IgD-negative memory B cell (primary cell): ENCODE results near the gene VPS37B. TPM values are rescaled to one million over a fixed set of nuclear protein-coding genes. Genes with fewer than 3 reads are reported as not detected.

ENCODE experiments used
- H3K27ac Mint-ChIP-seq, 3 donors: one replicate each; pipeline ENCODE4 v1.8.0; 2020 to 2022; ENCODE audit warnings: mild to moderate bottlenecking in 3 of 3, mixed read lengths in 3 of 3, moderate library complexity in 1 of 3
- H3K27me3 Mint-ChIP-seq: one replicate; pipeline ENCODE4 v1.8.0; 2021; ENCODE audit warnings: mixed read lengths
- H3K36me3 Mint-ChIP-seq: one replicate; pipeline ENCODE4 v1.8.0; 2020; ENCODE audit warnings: mild to moderate bottlenecking, mixed read lengths
- H3K4me1 Mint-ChIP-seq, 3 donors: one replicate each; pipeline ENCODE4 v1.8.0; 2020 to 2022; ENCODE audit warnings: mixed read lengths in 3 of 3, mild to moderate bottlenecking in 1 of 3
- H3K4me3 Mint-ChIP-seq, 4 donors: one replicate each; pipeline ENCODE4 v1.8.0; 2020 to 2022; ENCODE audit warnings: mild to moderate bottlenecking in 4 of 4, mixed read lengths in 4 of 4, moderate library complexity in 3 of 4
- H3K9me3 Mint-ChIP-seq, 3 donors: one replicate each; pipeline ENCODE4 v1.8.0; 2020 to 2021; ENCODE audit warnings: mixed read lengths in 3 of 3, mild to moderate bottlenecking in 1 of 3
- polyA plus RNA-seq: library from polyadenylated mRNA; unstranded; fragments of 300-500 nt; fragmentation: Illumina TruSeq; gene quantifications from one replicate; pipeline ENCODE4 v1.2.3, GENCODE V29; 2021

VPS37B gene
- polyA plus RNA-seq, 1 donor from 2014 or later, result 48.1 TPM

DNA sequence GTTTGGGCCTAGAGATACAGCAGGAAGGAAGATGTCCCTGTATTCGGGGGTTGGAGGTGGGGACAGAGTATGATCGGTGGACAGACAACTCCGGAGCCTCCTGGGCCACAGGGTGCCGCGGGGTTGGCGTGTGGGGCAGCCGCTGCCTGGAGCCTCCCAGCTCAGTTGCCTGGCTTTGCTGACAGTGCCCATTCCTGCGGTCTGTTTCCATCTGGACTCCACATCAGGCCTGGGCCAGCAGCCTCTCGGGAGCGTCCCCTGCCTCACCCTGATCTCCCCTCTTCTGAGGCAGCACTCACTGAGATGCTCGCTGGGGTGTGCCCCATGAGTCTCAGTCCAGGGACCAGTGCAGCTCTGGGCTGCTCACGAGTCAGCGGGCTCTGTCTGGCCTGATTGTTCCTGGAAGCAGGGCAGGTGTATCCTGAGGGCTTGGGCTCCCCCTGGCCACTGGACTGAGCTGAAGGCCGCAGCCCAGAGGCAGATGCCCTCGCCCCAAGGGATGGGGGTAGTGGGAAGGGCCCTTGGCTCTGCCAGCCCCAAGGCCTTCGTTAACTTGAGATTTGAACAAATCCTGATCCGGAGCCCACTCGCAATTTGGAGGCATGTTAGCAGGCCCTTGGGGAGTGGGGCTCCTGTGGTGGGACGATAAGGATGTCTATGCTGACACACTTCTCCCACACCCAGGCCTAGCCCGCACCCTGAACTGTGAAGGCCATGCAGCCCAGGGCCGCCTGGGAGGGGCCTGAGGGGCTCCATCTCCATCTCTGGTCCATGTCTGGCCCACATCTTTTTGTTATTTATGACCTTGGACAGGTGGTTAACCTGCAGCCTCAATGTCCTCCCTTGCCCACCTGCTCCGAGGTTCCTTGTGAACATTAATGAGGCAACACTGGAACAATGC, 53.2 kb downstream of the VPS37B start:
- H3K4me1 Mint-ChIP-seq, result peaks cover 25 to 49% (median 33%) of the 10 kb centered on the region in 3 donors

DNA sequence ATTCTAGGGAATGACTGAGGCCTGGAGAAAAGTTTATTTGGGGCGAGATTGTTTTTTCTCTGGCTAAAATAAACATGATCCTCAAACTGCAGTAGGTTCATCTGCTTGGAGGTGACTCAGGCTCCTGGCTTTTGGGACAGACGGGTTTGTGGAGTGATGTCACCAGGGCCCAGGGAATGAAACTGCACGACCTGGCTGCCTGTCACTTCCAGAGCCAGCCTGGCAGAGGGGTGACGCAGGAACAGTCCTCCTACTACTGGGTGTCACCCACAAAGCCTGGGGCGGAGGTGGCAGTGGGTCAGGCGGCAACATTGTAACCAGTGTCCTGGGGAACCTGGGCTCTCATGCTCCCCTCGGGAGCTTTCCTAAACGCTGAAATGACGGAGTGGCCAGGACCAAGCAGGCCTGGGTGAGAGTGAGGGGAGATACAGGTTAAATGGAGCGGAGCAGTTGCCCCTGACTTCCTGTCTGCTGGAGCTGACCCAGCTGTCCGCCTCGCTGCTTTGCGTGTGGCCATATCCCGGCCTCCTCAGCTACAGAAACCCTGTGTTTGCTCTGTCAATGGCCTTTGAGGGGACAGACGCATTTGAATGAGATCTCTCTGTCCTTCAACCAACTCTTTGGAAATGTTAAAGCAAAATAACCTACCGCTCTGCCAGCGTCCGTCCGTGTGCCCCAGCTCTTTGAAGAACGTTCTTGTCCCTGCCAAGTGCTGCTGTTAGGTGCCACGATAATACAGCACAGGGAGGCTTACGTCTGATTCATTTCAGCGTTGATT, 54.2 kb downstream of the VPS37B start:
- H3K27ac Mint-ChIP-seq, result peak overlapping the region in 1 of 3 donors; percentile 83
- H3K36me3 Mint-ChIP-seq, result no peaks in the 10 kb centered on the region
- H3K9me3 Mint-ChIP-seq, result no peaks in the 10 kb centered on the region
- peaks cover 1% of the 10 kb centered on the region for H3K27me3 Mint-ChIP-seq
- peaks cover 34 to 57% (median 44%) of the 10 kb centered on the region in 3 donors for H3K4me1 Mint-ChIP-seq
- H3K4me3 Mint-ChIP-seq, result peak overlapping the region in 3 of 4 donors; percentile 41 to 85 (median 65)

More for the DNA sequence above, 53.2 kb downstream of the VPS37B start:
- H3K27ac Mint-ChIP-seq, result no peak overlapping the region
- no peak overlapping the region for H3K4me3 Mint-ChIP-seq
- no peaks in the 10 kb centered on the region for H3K9me3 Mint-ChIP-seq
- peaks cover 1% of the 10 kb centered on the region for H3K27me3 Mint-ChIP-seq
- H3K36me3 Mint-ChIP-seq, result no peaks in the 10 kb centered on the region

DNA sequence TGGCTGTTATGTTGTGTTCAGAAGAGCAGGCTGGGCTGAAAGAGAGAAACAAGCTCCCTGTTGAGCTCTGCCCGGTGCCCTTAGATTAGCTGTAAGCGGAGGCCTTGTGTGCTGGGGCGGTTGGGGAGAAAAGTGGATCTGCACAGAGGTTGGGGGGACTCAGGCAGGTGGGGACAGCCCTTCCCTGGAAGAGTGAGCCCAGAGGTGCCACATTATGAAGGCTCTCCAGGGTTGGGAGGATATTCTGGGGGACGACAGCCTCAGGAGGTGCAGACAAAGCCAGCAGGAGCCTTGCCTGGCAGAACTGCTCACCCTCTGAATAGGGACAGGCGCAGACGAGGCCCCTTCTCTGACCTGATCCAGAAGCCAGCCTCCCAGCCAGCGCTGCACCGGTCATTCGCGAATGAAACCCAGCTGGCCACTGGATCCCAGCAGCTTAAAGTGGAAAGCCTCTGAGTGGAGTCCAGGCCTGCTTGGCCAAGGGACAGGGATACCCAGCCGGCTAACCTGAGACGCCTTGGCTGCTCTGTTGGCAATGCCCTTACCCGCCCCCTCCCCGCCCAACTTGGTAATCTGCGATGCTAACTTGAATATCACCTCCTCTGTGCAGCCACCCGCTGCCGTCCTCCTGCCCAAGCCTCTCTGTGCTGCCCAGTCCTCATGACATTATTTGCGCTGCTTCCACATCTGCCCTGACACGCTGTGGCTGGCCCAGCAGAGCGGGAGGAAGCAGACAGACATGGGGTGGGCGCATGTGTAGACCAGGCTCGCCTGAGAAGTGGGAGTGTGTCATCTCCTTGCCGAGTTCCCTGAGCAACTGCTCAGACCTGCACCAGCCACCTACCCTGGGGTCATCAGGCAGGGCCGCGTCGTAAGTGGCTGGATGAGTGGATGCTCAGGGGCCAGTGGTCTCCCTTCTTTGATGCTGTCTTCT, 55.1 kb downstream of the VPS37B start:
- Mint-ChIP-seq H3K36me3 (no peaks in the 10 kb centered on the region), H3K27ac (peak overlapping the region in 1 of 3 donors; percentile 64), H3K27me3 (peaks cover 1% of the 10 kb centered on the region), H3K4me1 (peaks cover 40 to 63% (median 47%) of the 10 kb centered on the region in 3 donors), H3K9me3 (no peaks in the 10 kb centered on the region), H3K4me3 (peak overlapping the region in 3 of 4 donors; percentile 49 to 85 (median 74))

DNA sequence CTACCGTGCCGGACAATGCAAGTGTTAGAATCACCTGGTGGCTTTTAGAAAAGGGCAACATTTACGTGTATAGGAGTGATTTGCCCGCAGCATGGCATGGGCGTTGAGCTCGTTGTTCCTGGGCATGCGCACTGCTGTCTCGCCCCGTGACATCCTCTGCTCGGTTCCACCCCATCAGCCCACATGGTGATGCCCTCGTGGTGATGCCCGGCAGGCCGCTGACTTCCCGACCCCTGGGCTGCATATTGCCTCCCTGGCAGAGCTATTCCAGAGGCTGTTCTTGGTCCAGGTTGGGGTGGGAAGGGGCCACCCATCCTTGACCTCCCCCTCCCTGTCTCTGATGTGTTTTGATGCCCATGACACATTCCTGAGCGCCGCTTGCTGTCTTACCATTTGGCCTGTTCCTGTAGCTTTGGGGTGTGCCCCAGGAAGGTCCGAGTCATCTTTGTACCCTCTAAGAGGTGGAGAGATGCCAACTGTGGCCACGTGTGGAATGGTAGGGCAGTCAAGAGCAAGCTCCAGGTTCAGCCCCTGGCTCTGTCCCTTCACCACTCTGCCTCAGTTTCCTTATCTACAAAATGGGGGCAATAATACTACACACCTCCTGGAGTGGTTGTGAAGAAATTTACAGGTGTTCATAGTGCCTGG, 55.9 kb downstream of the VPS37B start:
- no peaks in the 10 kb centered on the region for H3K36me3 Mint-ChIP-seq
- H3K27ac Mint-ChIP-seq, result peak overlapping the region in 2 of 3 donors; percentile 16 to 64
- no peaks in the 10 kb centered on the region for H3K9me3 Mint-ChIP-seq
- peaks cover 1% of the 10 kb centered on the region for H3K27me3 Mint-ChIP-seq
- peaks cover 40 to 63% (median 47%) of the 10 kb centered on the region in 3 donors for H3K4me1 Mint-ChIP-seq
- H3K4me3 Mint-ChIP-seq, result peak overlapping the region in 3 of 4 donors; percentile 49 to 74 (median 49)

DNA sequence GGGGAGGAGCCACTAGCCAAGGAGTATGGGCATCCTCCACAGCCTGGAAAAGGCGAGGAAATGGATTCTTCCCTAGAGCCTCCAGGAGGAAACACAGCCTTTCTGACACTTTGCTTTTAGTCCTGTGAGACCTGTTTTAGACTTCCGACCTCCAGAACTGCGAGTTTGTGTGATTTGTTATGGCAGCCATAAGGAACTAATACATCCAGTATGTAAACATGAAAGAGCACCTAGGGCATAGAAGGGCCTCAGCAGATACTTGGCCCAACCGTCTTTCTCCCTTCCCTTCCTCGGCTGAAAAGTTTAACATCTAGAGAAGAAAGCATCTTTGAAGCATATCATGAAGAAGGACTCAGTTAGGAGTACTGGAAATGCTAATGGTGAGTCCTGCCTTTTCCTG, 57.1 kb downstream of the VPS37B start:
- Mint-ChIP-seq H3K27ac (peak overlapping the region in 2 of 3 donors; percentile 67 to 97), H3K9me3 (no peaks in the 10 kb centered on the region), H3K36me3 (no peaks in the 10 kb centered on the region), H3K27me3 (peaks cover 3% of the 10 kb centered on the region), H3K4me1 (peaks cover 44 to 63% (median 54%) of the 10 kb centered on the region in 3 donors), H3K4me3 (peak overlapping the region in 3 of 4 donors; percentile 84 to 99 (median 96))

DNA sequence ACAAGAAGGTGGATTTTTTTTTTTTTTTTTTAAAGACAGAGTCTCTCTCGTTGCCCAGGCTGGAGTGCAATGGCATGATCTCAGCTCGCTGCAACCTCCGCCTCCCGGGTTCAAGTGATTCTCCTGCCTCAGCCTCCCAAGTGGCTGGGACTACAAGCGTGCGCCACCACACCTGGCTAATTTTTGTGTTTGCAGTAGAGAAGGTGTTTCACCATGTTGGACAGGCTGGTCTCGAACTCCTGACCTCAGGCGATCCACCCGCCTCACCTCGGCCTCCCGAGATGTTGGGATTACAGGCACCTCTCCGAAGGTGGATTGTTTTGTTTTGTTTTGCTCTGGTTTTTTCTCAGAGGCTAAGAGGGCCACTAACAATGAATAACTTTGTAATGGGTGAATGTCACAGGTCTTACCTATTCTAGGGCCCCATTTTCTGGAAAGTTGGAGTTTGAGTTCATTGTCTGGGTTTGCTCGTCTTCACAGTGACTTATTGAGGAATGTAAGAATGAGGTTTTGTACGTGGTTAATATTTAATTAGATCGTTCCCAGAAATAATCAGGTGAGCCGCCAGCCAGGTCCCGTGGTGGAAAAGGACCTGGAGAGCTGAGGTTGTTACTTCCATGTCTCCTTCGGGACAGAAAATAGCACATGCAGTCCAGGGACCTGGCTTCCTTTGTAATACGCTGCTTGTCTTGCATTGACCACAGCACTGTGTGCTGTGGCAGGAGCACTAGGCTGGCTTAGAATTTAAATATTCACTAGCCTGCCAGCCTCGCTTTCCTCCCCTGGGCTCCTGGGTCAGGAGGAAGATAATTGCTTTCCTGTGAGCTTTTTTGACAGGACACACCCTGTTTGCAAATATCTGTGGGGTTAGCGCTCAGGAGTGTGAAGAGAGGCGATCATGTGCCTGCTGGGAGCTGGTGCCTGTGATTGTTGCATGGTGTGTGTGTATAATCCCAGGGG, 58.3 kb downstream of the VPS37B start:
- peak overlapping the region; percentile 96 to 99 (median 97) for H3K27ac Mint-ChIP-seq
- H3K27me3 Mint-ChIP-seq, result peaks cover 3% of the 10 kb centered on the region
- H3K4me3 Mint-ChIP-seq, result peak overlapping the region; percentile 96 to 99 (median 98)
- H3K4me1 Mint-ChIP-seq, result peaks cover 47 to 61% (median 54%) of the 10 kb centered on the region in 3 donors
- H3K9me3 Mint-ChIP-seq, result no peaks in the 10 kb centered on the region
- H3K36me3 Mint-ChIP-seq, result no peaks in the 10 kb centered on the region

DNA sequence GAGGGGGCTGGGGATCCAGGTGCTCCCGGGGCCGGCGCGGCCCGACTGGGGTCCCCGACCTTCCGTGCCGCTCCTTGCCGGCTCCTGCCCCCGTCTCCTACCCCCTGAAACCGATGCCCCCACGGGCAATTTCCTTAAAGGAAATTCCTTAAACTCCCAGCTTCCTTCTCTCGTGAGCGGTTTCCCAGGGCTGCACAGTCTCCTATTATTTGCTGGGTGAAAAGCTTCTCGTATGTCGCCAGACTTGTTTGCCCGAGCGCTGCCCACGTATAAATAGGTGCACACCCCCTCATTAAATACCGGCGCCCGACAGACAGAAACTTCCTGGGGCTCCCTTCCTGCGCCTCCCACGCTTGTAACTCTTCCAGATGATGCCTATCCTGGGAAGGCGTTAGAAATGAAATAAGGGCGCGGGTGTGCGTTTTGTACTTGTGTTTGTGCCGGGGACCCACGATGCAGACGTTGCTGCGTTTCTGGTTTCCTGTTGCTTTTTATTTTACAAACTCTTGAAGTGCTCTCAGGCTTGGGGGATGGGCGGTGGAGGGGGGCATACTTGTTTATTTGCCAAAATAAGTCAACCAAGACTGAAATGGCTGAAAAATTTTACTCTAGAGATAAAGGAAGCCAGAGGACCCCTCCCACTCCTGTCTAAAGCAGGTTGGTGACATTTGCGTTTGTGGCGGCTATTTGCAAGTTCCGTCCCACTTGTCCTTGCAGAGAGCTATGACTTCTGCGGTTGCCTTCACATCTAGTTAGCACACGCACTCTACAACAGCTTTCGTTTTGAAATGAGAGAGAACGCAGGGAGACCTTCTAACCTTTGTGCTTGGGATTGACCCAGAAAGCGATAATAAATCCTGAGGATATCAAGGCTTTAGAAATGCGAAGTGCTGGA, 59.6 kb downstream of the VPS37B start:
- Mint-ChIP-seq H3K36me3 (no peaks in the 10 kb centered on the region), H3K4me3 (peak overlapping the region; percentile 96 to 99 (median 98)), H3K27me3 (peaks cover 3% of the 10 kb centered on the region), H3K9me3 (no peaks in the 10 kb centered on the region), H3K27ac (peak overlapping the region; percentile 96 to 99 (median 97)), H3K4me1 (peaks cover 41 to 48% (median 45%) of the 10 kb centered on the region in 3 donors)

DNA sequence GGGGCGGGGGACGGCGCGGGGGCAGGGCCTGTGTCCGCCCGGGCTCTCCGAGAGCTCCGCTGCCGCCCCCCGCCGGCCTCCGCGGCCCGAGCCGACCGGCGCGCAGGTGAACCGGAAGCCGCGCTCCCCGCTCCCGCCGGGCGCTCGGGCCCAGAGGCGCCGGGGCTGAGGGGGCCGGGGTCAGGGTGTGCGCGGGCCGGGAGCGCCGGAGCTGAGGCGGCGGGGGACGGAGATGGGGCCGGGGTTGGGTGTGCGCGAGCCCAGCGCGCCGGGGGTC, 60.2 kb downstream of the VPS37B start:
- peak overlapping the region in 3 of 4 donors; percentile 96 to 99 (median 98) for H3K4me3 Mint-ChIP-seq
- H3K27ac Mint-ChIP-seq, result peak overlapping the region in 2 of 3 donors; percentile 96 to 97
- H3K27me3 Mint-ChIP-seq, result peaks cover 3% of the 10 kb centered on the region
- no peaks in the 10 kb centered on the region for H3K9me3 Mint-ChIP-seq
- no peaks in the 10 kb centered on the region for H3K36me3 Mint-ChIP-seq
- peaks cover 41 to 46% (median 45%) of the 10 kb centered on the region in 3 donors for H3K4me1 Mint-ChIP-seq

DNA sequence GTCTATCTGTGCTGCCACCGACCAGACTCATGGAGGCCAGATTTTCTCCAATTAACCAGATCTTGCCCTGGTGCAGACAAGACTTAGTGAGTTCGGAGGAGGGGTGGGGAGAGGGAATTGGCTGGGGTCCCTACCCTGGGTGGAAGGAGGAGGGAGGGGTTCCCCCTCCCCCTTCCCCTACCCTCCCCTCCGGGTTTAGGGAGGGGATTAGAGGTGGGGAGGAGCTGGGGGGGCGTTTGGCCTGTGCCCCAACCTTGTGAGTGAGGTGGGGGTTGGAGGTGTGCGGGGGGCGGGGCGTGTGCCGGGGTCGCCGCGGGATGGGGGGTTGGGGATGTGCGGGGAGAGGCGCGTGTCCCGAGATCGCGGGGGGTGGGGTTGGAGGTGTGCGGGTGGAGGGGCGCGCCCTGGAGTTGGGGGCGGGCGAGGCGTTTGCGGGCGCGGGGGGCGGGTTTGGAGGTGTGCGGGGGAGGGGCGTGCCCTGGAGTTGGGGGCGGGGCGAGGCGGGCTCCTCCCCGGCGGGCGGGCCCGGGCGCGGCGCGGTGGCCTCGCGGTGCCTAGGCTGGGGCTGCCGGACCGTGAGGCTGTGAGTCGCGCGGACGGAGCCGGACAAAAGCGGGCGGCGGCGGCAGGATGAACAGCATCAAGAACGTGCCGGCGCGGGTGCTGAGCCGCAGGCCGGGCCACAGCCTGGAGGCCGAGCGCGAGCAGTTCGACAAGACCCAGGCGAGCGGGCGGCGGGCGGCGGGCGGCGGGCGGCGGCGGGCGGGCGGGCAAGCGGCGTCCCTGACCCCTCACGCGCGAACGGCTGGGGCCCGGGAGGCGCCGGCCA, 60.8 kb downstream of the VPS37B start, which contains the start of gene HIP1R:
Gene HIP1R, plus strand, starts transcription at position 537 of the 829 bp plus-strand sequence. Its CDS starts 94 bp downstream, at position 631.
- H3K4me1 Mint-ChIP-seq, result peaks cover 40 to 41% (median 41%) of the 10 kb centered on the region in 3 donors
- H3K27ac Mint-ChIP-seq, result peak within 1 kb of the TSS; percentile 96 to 99 (median 98)
- H3K9me3 Mint-ChIP-seq, result no peaks in the 10 kb centered on the region
- peaks cover 3% of the 10 kb centered on the region for H3K27me3 Mint-ChIP-seq
- H3K4me3 Mint-ChIP-seq, result peak within 1 kb of the TSS; percentile 98 to 99 (median 98)
- no peaks in the 10 kb centered on the region for H3K36me3 Mint-ChIP-seq

DNA sequence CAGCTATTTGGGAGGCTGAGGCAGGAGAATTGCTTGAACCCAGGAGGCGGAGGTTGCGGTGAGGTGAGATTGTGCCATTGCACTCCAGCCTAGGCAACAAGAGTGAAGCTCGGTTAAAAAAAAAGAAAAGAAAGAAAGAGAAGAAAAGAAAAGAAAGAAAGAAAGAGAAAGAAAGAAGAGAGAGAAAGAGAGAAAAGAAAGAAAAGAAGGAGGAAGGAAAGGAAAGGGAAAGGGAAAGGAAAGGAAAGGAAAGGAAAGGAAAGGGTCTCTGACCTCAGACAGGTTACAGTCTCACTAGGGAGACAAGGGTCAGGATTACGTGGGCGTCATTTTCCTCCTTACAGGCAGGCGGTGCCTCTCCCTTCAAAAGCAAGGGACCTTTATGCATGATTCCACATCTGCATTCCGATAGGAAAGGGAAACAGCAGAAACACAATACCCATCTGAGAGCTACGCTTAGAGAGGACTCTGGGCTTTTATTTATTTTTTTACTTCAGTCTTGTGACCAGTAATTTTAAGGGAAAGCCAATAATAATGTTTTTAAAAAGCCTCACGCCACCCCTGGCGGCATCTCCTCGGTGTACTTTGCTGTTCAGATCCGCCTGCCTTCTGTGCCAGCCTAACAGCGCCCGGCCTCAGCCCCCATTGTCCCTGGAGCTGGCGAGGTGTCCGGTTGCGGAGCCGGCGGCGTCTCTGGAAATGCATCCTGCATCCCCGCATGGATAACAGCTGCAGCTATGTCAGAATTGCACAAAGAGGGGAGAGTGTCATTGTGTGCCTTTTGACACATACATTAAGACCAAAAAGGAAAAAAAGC, 61.6 kb downstream of the VPS37B start:
- no peaks in the 10 kb centered on the region for H3K36me3 Mint-ChIP-seq
- H3K27me3 Mint-ChIP-seq, result peaks cover 3% of the 10 kb centered on the region
- no peaks in the 10 kb centered on the region for H3K9me3 Mint-ChIP-seq
- peaks cover 36 to 37% (median 37%) of the 10 kb centered on the region in 3 donors for H3K4me1 Mint-ChIP-seq
- peak overlapping the region; percentile 86 to 98 (median 97) for H3K27ac Mint-ChIP-seq
- peak overlapping the region; percentile 92 to 98 (median 96) for H3K4me3 Mint-ChIP-seq
